ENCODE data around the gene PATZ1.

GRCh38 chr22:31279821-31280505 lies 66.2 kb downstream of the PATZ1 start:
- peak in 2 of 4 donors; percentile 4 to 10 for TF ChIP-seq POLR2AphosphoS5 (IDR thresholded peaks at IDR 0.05)
- no peak for TF ChIP-seq POLR2A (IDR thresholded peaks at IDR 0.05)
- TF ChIP-seq EP300 (IDR thresholded peaks at IDR 0.05) = no peak
- TF ChIP-seq, protein P1, sequence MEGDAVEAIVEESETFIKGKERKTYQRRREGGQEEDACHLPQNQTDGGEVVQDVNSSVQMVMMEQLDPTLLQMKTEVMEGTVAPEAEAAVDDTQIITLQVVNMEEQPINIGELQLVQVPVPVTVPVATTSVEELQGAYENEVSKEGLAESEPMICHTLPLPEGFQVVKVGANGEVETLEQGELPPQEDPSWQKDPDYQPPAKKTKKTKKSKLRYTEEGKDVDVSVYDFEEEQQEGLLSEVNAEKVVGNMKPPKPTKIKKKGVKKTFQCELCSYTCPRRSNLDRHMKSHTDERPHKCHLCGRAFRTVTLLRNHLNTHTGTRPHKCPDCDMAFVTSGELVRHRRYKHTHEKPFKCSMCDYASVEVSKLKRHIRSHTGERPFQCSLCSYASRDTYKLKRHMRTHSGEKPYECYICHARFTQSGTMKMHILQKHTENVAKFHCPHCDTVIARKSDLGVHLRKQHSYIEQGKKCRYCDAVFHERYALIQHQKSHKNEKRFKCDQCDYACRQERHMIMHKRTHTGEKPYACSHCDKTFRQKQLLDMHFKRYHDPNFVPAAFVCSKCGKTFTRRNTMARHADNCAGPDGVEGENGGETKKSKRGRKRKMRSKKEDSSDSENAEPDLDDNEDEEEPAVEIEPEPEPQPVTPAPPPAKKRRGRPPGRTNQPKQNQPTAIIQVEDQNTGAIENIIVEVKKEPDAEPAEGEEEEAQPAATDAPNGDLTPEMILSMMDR (IDR thresholded peaks at IDR 0.05) = no peak
